GM12892 (cell line): ENCODE measurements around the gene DUSP2.

ENCODE experiments used
- POLR2A ChIP-seq: IDR thresholded peaks from 2 replicates; pipeline ENCODE4 v1.6.1; 2011; ENCODE audit warnings: low read depth, low read length, control low read depth
- POLR2AphosphoS5 ChIP-seq: IDR thresholded peaks from 2 replicates; pipeline ENCODE4 v1.6.1; 2011; ENCODE audit warnings: low read depth, low read length, control low read depth
- TAF1 ChIP-seq: IDR thresholded peaks from 2 replicates; pipeline ENCODE4 v1.6.1; 2011; ENCODE audit warnings: low read depth, mild to moderate bottlenecking, control low read depth, low read length, borderline replicate concordance

GRCh38 chr2:96112501-96113366 lies 32.5 kb downstream of the DUSP2 start:
- TF ChIP-seq POLR2AphosphoS5 (no peak), POLR2A (no peak), TAF1 (no peak)
